ENCODE measurements around the gene NGEF.

DNA sequence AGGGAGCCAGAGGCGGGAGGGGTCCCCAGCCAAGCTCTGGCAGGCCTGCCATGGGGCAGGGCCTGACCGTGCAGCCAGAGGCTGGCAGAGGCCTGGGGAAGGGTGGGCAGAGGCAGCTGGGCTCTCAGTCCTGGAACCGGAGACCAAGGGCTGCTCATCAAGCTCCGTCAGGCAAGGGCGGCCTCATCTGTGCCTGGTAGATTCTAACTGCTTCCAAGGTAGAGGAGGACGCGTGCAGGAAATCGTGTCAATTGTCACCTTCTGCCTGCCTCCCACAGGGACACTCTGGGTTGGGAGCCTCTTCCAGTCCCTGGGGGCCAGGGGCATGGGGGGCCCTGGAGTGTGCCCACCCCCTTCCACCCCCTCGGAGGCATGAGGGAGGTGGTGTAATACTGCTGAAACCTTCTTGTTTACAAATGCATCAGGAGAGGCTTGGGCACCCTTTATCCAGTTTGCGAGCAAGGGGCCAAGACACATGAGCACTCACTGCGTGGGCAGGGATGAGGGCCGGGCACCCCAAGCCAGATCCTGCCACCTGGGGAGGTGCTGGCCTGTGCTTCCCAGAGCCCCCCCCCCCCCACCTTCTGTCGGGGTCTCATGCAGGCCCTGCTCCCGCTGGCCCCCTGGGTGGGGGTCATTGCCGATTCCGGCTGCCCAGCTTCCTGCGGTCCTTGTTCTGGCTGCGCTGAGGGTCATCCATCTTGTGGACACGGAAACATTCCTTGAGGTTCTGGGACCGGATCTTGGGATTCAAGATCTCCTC lies 134.0 kb downstream of the NGEF start:
- TF ChIP-seq, protein P1, sequence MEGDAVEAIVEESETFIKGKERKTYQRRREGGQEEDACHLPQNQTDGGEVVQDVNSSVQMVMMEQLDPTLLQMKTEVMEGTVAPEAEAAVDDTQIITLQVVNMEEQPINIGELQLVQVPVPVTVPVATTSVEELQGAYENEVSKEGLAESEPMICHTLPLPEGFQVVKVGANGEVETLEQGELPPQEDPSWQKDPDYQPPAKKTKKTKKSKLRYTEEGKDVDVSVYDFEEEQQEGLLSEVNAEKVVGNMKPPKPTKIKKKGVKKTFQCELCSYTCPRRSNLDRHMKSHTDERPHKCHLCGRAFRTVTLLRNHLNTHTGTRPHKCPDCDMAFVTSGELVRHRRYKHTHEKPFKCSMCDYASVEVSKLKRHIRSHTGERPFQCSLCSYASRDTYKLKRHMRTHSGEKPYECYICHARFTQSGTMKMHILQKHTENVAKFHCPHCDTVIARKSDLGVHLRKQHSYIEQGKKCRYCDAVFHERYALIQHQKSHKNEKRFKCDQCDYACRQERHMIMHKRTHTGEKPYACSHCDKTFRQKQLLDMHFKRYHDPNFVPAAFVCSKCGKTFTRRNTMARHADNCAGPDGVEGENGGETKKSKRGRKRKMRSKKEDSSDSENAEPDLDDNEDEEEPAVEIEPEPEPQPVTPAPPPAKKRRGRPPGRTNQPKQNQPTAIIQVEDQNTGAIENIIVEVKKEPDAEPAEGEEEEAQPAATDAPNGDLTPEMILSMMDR (conservative IDR thresholded peaks at IDR 0.05): no peak
- no peak for TF ChIP-seq ZFX (IDR thresholded peaks at IDR 0.05)
